K562 (cell line): Measurements from ENCODE around the gene BORCS8. TPM values are rescaled to one million over a fixed set of nuclear protein-coding genes. Genes with fewer than 3 reads are reported as not detected.
A peak's percentile ranks its signal among the peaks of the same experiment; 100 is the strongest.

Experiments
- ATAC-seq: fragments of 200-7000 bp; cut with Tn5 transposase; 3 replicates; pipeline ENCODE4 v1.9.1; 2020; ENCODE audit warnings: moderate library complexity
- BruUV-seq: library from RNA; stranded (reverse); fragments of 400-500 nt; replicated peaks from 2 replicates; lab custom pipeline; 2021; lab: Mats Ljungman, UMichigan
- CTCF ChIA-PET: fragments of 300-600 bp; formaldehyde crosslinking; extraction: SDS; loops from one replicate; lab custom pipeline; 2021; ENCODE audit warnings: low intra/inter-chr PET ratio; lab: Yijun Ruan, JAX
- POLR2A ChIA-PET: fragments of 300-600, 350-650 bp; sonication (Branson Sonifier 250); formaldehyde crosslinking; extraction: SDS; loops from one replicate; lab custom pipeline; 2021; ENCODE audit warnings: antibody characterized with exemption, inconsistent platforms; lab: Yijun Ruan, JAX
- DNase-seq, 4 experiments: peaks; one replicate each; pipeline versions ENCODE4 v3.0.0 to v3.0.0-alpha.2; 2011 to 2018; ENCODE audit warnings: low spot score in 3 of 4, mixed read lengths in 3 of 4; ENCODE audit errors: extremely low read depth in 1 of 4
- FAIRE-seq: peaks from 2 replicates; lab custom pipeline; 2011; peaks lifted over from hg19 to GRCh38; lab: Jason Lieb, UNC
- H2AFZ ChIP-seq: 2 replicates; pipeline ENCODE4 v1.6.0; 2011; ENCODE audit warnings: low read depth, low read length, control low read depth, inconsistent platforms
- H3K27ac ChIP-seq: fragments of 200-600 bp; 3 replicates; pipeline ENCODE4 v1.8.0; 2011; ENCODE audit warnings: low read depth, mild to moderate bottlenecking, control low read depth, inconsistent platforms, low read length, moderate library complexity, mixed read lengths; ENCODE audit errors: extremely low read depth
- H3K27me3 ChIP-seq, 2 experiments: fragments of 300-600 bp in 1 of 2; 2 replicates in 1 of 2; 3 replicates in 1 of 2; pipeline versions ENCODE4 v1.6.0 to v1.8.0; 2011; ENCODE audit warnings: inconsistent platforms in 2 of 2, low read length in 2 of 2, mild to moderate bottlenecking in 1 of 2, mixed read lengths in 1 of 2, moderate library complexity in 1 of 2; ENCODE audit not compliant: control insufficient read depth in 2 of 2, insufficient read depth in 2 of 2
- H3K36me3 ChIP-seq: fragments of 300-600 bp; 3 replicates; pipeline ENCODE4 v1.8.0; 2011; ENCODE audit warnings: mild to moderate bottlenecking, low read length, inconsistent platforms; ENCODE audit not compliant: control insufficient read depth, insufficient read depth
- H3K4me1 ChIP-seq, 2 experiments: fragments of 200-600 bp in 1 of 2; replicated peaks in 1 of 2; 2 replicates in 1 of 2; 3 replicates in 1 of 2; pipeline versions ENCODE4 v1.5.1 to v1.8.0; 2011; ENCODE audit warnings: inconsistent platforms in 2 of 2, low read length in 2 of 2, mild to moderate bottlenecking in 1 of 2, mixed read lengths in 1 of 2, moderate library complexity in 1 of 2; ENCODE audit not compliant: control insufficient read depth in 2 of 2, insufficient read depth in 2 of 2
- H3K4me2 ChIP-seq: 2 replicates; pipeline ENCODE4 v1.6.1; 2011; ENCODE audit warnings: low read length, control low read depth, inconsistent platforms, mixed read lengths; ENCODE audit not compliant: insufficient read depth
- H3K4me3 ChIP-seq: fragments of 200-600 bp; sonication (generic), shearing (Covaris generic); 2 replicates; pipeline ENCODE4 v1.5.1; 2016; ENCODE audit warnings: control low read depth, inconsistent platforms
- H3K79me2 ChIP-seq: fragments of 200-600 bp; 3 replicates; pipeline ENCODE4 v1.8.0; 2011; ENCODE audit warnings: low read length, inconsistent platforms; ENCODE audit not compliant: control insufficient read depth, insufficient read depth
- H3K9ac ChIP-seq, 2 experiments: 2 replicates each; pipeline versions ENCODE4 v1.6.0 to v1.6.1; 2011; ENCODE audit warnings: low read depth in 2 of 2, low read length in 2 of 2, control low read depth in 1 of 2, inconsistent platforms in 1 of 2, mild to moderate bottlenecking in 1 of 2, mixed read lengths in 1 of 2; ENCODE audit not compliant: insufficient read depth in 1 of 2
- H3K9me1 ChIP-seq: one replicate; pipeline ENCODE4 v1.6.0; 2011; ENCODE audit warnings: inconsistent platforms, mild to moderate bottlenecking, low read length, moderate library complexity; ENCODE audit not compliant: control insufficient read depth, insufficient read depth
- H3K9me3 ChIP-seq: replicated peaks from 2 replicates; pipeline ENCODE4 v1.5.1; 2011; ENCODE audit warnings: low read depth, low read length, inconsistent platforms; ENCODE audit not compliant: control insufficient read depth, insufficient read depth
- H4K20me1 ChIP-seq: replicated peaks from 2 replicates; pipeline ENCODE4 v1.6.1; 2011; ENCODE audit warnings: low read length, inconsistent platforms, mixed read lengths; ENCODE audit not compliant: control insufficient read depth, insufficient read depth
- DEAF1 ChIP-seq: fragments of 450-650 bp; formaldehyde crosslinking; IDR thresholded peaks from 2 replicates; pipeline ENCODE4 v1.4.0; 2020; ENCODE audit warnings: mild to moderate bottlenecking, moderate library complexity
- ETV5 ChIP-seq: sonication (generic); formaldehyde crosslinking; IDR thresholded peaks from 2 replicates; pipeline ENCODE4 v1.4.0; 2020; ENCODE audit warnings: low read depth, mild to moderate bottlenecking, missing genetic modification reagents
- KLF6 ChIP-seq: fragments of 250-450 bp; sonication (Bioruptor Pico); IDR thresholded peaks from 2 replicates; pipeline ENCODE4 v1.4.0; 2020; ENCODE audit warnings: mild to moderate bottlenecking, moderate library complexity, borderline replicate concordance
- MAZ ChIP-seq, 2 experiments: fragments of 450-650 bp in 1 of 2; sonication (generic) in 1 of 2; formaldehyde crosslinking; IDR thresholded peaks in 1 of 2; conservative IDR thresholded peaks in 1 of 2; 2 replicates each; pipeline versions ENCODE4 v1.4.0 to v1.5.0; 2020; ENCODE audit warnings: mild to moderate bottlenecking in 1 of 2, missing genetic modification reagents in 1 of 2
- PBX2 ChIP-seq, 2 experiments: IDR thresholded peaks in 1 of 2; conservative IDR thresholded peaks in 1 of 2; 2 replicates each; pipeline ENCODE4 v1.6.1; 2016; ENCODE audit warnings: low read depth in 2 of 2, mild to moderate bottlenecking in 1 of 2, missing compliant biosample characterization in 1 of 2, missing genetic modification characterization in 1 of 2, moderate library complexity in 1 of 2
- RBFOX2 ChIP-seq: fragments of 200-400 bp; formaldehyde crosslinking; IDR thresholded peaks from 2 replicates; pipeline ENCODE4 v1.6.1; 2017; ENCODE audit warnings: low read depth, mild to moderate bottlenecking, low read length, moderate library complexity
- RFX5 ChIP-seq: IDR thresholded peaks from 2 replicates; pipeline ENCODE4 v1.6.1; 2011; ENCODE audit warnings: low read depth, mild to moderate bottlenecking, improper control_type of control experiment, low read length
- RHOXF2B ChIP-seq: fragments of 250-450 bp; sonication (Bioruptor Pico); conservative IDR thresholded peaks from 2 replicates; pipeline ENCODE4 v1.5.1; 2021
- RNF2 ChIP-seq: sonication (generic); IDR thresholded peaks from 2 replicates; pipeline ENCODE4 v1.6.1; 2016
- SMAD4 ChIP-seq: fragments of 250-450 bp; sonication (Bioruptor Pico); conservative IDR thresholded peaks from 2 replicates; pipeline ENCODE4 v1.8.0; 2021; ENCODE audit warnings: inconsistent platforms, mild to moderate bottlenecking, moderate library complexity
- SMARCA5 ChIP-seq: fragments of 450-650 bp; IDR thresholded peaks from 2 replicates; pipeline ENCODE4 v1.6.1; 2016
- TAF1 ChIP-seq: IDR thresholded peaks from 2 replicates; pipeline ENCODE4 v1.6.1; 2011; ENCODE audit warnings: mild to moderate bottlenecking, low read length, moderate library complexity; ENCODE audit not compliant: insufficient read depth, control insufficient read depth, severe bottlenecking; ENCODE audit errors: extremely low read depth
- TAF15 ChIP-seq: fragments of 200-400 bp; formaldehyde crosslinking; IDR thresholded peaks from 2 replicates; pipeline ENCODE4 v1.6.1; 2017; ENCODE audit warnings: mild to moderate bottlenecking, low read depth, low read length, moderate library complexity
- USF1 ChIP-seq: sonication (generic); formaldehyde crosslinking; IDR thresholded peaks from 2 replicates; pipeline ENCODE4 v1.9.0; 2022; ENCODE audit warnings: mild to moderate bottlenecking, missing genetic modification reagents
- WGBS: fragments of 100-300 bp; shearing (Covaris generic); methylation state at CpG from one replicate; pipeline ENCODE4 v1.1.6; 2016; ENCODE audit warnings: low coverage, mixed read lengths; ENCODE audit not compliant: insufficient coverage; ENCODE audit errors: missing lambda C conversion rate; 5-methylcytosine and 5-hydroxymethylcytosine counted together
- in situ Hi-C: fragments of 300-500 bp; cut with MboI; formaldehyde crosslinking; loops from 4 replicates; pipeline ENCODE4 v1.15.0; 2018; ENCODE audit warnings: inconsistent platforms, mixed read lengths
- intact Hi-C: fragments of 100-400 bp; cut with micrococcal nuclease; formaldehyde crosslinking; loops from 2 replicates; pipeline ENCODE4 v1.14.2; 2022
- polyA plus RNA-seq, 8 experiments: library from polyadenylated mRNA; depleted of rRNA in 4 of 8; stranded (reverse) in 5 of 8; unstranded in 3 of 8; fragments of >200 nt; fragmentation: Nextera tagmentation in 2 of 8; fragmentation: Illumina TruSeq in 1 of 8; extraction: Ambion mirVana in 2 of 8; extraction: Trizol in 1 of 8; gene quantifications; 2 replicates each; pipeline versions ENCODE4 v1.2.1 to v1.2.3, GENCODE V29; 2011 to 2014; ENCODE audit warnings: inconsistent platforms in 1 of 8, missing spikeins in 1 of 8
- total RNA-seq, 7 experiments: library from RNA; depleted of rRNA in 6 of 7; stranded (reverse); fragments of >200 nt in 6 of 7; fragmentation: Illumina TruSeq in 2 of 7; extraction: Trizol in 2 of 7; gene quantifications; 2 replicates each; pipeline versions ENCODE4 v1.2.1 to v1.2.3, GENCODE V29; 2011 to 2021; ENCODE audit warnings: low replicate concordance in 1 of 7

The BORCS8 gene
- total and polyA plus RNA-seq, 9 of the 15 experiments (the other 6 are each of a cell fraction or from before 2014, with no cell fraction given): 4.6 to 33.6 (median 16.3) TPM

- TF ChIP-seq MAZ (CRISPR knock-in tag; conservative IDR thresholded peaks at IDR 0.05 in 1 of 2, IDR thresholded peaks at IDR 0.05 in 1 of 2) (peak in 1 of 2 experiments; percentile 27; a peak in 1 of 4 replicates), DEAF1 (CRISPR knock-in tag) (peak; percentile 58)
These were observed 46.0 kb downstream of the BORCS8 start (continued) for GRCh38 chr19:19145684-19146608.

GRCh38 chr19:19145281-19145680, 46.7 kb downstream of the BORCS8 start:
- H3K4me3 ChIP-seq: no peak overlapping the region
- H3K4me1 ChIP-seq: peaks cover 0 to 19% of the 10 kb centered on the region in 2 experiments; a peak in 2 of 5 replicates
- ATAC-seq (no peak), FAIRE-seq (no peak), DNase-seq (peak in 1 of 4 experiments; percentile 9)
- ChIA-PET CTCF (interaction anchor here (1.2 to 3.5 kb wide), 5 partner anchors 28 to 345 kb away, joined by 8 to 20 read pairs (median 12); no protein-coding TSS in a partner anchor), POLR2A (interaction anchor here (1.0 kb wide), 1 partner anchor 22 kb away, joined by 3 read pairs; no protein-coding TSS in a partner anchor)
- peak overlapping the region in 1 of 2 experiments; percentile 61; a peak in 1 of 4 replicates for H3K9ac ChIP-seq
- BruUV-seq: no TSS peak
- H3K4me2 ChIP-seq: no peak overlapping the region
- H3K9me1 ChIP-seq: no peaks in the 10 kb centered on the region
- H3K27ac ChIP-seq: no peak overlapping the region
- H2AFZ ChIP-seq: peak overlapping the region; percentile 94
- 52% methylated on average over 17 of the region's 17 CpGs for WGBS
- in situ Hi-C loops (no loop called here), intact Hi-C loops (no loop called here)
- no peaks in the 10 kb centered on the region for H4K20me1 ChIP-seq
- no peaks in the 10 kb centered on the region for H3K79me2 ChIP-seq
- no peaks in the 10 kb centered on the region for H3K9me3 ChIP-seq
- H3K36me3 ChIP-seq: no peaks in the 10 kb centered on the region
- H3K27me3 ChIP-seq: no peaks in the 10 kb centered on the region; a peak in 1 of 5 replicates
- TF ChIP-seq TAF15: no peak
- TF ChIP-seq USF1 (CRISPR knock-in tag): no peak
- no peak for TF ChIP-seq KLF6 (CRISPR knock-in tag)
- TF ChIP-seq RFX5: no peak
- TF ChIP-seq SMARCA5: no peak
- no peak for TF ChIP-seq ETV5 (CRISPR knock-in tag)
- TF ChIP-seq RNF2: no peak
- no peak for TF ChIP-seq TAF1
- no peak for TF ChIP-seq RHOXF2B (CRISPR knock-in tag)
- TF ChIP-seq PBX2 (CRISPR knock-in tag; IDR thresholded peaks at IDR 0.05; ENCODE audit: low read depth): no peak
- no peak for TF ChIP-seq PBX2 (tag; conservative IDR thresholded peaks at IDR 0.05; ENCODE audit: low read depth)
- no peak for TF ChIP-seq RBFOX2
- TF ChIP-seq SMAD4: no peak
- TF ChIP-seq, all 486 proteins: peak for 0
